ENCODE data around the gene HOGA1. TPM values are rescaled to one million over a fixed set of nuclear protein-coding genes. Genes with fewer than 3 reads are reported as not detected.

The HOGA1 gene
- total and polyA plus RNA-seq, 8 donors: 0.85 to 2.2 (median 1.3) TPM

GRCh38 chr10:97571622-97572021 lies 12.6 kb upstream of the HOGA1 start:
- Histone ChIP-seq H3K9me3 (no peaks in the 10 kb centered on the region), H3K27ac (peak overlapping the region; percentile 57 to 62), H3K27me3 (no peaks in the 10 kb centered on the region), H3K4me1 (peaks cover 6 to 17% of the 10 kb centered on the region in 2 donors), H3K36me3 (peaks cover 0 to 42% of the 10 kb centered on the region in 2 donors), H3K4me3 (no peak overlapping the region)
- TF ChIP-seq, protein P1, sequence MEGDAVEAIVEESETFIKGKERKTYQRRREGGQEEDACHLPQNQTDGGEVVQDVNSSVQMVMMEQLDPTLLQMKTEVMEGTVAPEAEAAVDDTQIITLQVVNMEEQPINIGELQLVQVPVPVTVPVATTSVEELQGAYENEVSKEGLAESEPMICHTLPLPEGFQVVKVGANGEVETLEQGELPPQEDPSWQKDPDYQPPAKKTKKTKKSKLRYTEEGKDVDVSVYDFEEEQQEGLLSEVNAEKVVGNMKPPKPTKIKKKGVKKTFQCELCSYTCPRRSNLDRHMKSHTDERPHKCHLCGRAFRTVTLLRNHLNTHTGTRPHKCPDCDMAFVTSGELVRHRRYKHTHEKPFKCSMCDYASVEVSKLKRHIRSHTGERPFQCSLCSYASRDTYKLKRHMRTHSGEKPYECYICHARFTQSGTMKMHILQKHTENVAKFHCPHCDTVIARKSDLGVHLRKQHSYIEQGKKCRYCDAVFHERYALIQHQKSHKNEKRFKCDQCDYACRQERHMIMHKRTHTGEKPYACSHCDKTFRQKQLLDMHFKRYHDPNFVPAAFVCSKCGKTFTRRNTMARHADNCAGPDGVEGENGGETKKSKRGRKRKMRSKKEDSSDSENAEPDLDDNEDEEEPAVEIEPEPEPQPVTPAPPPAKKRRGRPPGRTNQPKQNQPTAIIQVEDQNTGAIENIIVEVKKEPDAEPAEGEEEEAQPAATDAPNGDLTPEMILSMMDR (IDR thresholded peaks at IDR 0.05): no peak
- ATAC-seq: peak; percentile 64
- peak in 1 of 4 donors; percentile 38 for DNase-seq
- intact Hi-C loops (cut with DNase I): no loop called here

GRCh38 chr10:97572214-97572989 lies 11.8 kb upstream of the HOGA1 start, which contains the start of gene ANKRD2:
Gene ANKRD2 (plus strand): TSS chr10:97572779. CDS start chr10:97572789, 10 bp downstream.
- TF ChIP-seq, protein P1 (IDR thresholded peaks at IDR 0.05): peak; percentile 73 to 84
- H3K27ac ChIP-seq: peak within 1 kb of the TSS; percentile 57 to 62
- H3K4me3 ChIP-seq: no peak within 1 kb of the TSS
- H3K4me1 ChIP-seq: peaks cover 6 to 17% of the 10 kb centered on the region in 2 donors
- H3K9me3 ChIP-seq: no peaks in the 10 kb centered on the region
- intact Hi-C loops (cut with DNase I): no loop called here
- H3K27me3 ChIP-seq: no peaks in the 10 kb centered on the region
- H3K36me3 ChIP-seq: peaks cover 0 to 42% of the 10 kb centered on the region in 2 donors
- peak; percentile 34 to 85 (median 74) for DNase-seq
- ATAC-seq: peak; percentile 79

- TF ChIP-seq, protein P1 (IDR thresholded peaks at IDR 0.05): no peak
- H3K4me1 ChIP-seq: peaks cover 6 to 17% of the 10 kb centered on the region in 2 donors
- peaks cover 0 to 39% of the 10 kb centered on the region in 2 donors for H3K36me3 ChIP-seq
- intact Hi-C loops (cut with DNase I): no loop called here
- no peaks in the 10 kb centered on the region for H3K9me3 ChIP-seq
- DNase-seq: no peak
- no peak overlapping the region for H3K27ac ChIP-seq
- H3K4me3 ChIP-seq: no peak overlapping the region
- no peak for ATAC-seq
- peaks cover 0 to 3% of the 10 kb centered on the region in 2 donors for H3K27me3 ChIP-seq
Measured at GRCh38 chr10:97573021-97573420, 11.2 kb upstream of the HOGA1 start.

DNA sequence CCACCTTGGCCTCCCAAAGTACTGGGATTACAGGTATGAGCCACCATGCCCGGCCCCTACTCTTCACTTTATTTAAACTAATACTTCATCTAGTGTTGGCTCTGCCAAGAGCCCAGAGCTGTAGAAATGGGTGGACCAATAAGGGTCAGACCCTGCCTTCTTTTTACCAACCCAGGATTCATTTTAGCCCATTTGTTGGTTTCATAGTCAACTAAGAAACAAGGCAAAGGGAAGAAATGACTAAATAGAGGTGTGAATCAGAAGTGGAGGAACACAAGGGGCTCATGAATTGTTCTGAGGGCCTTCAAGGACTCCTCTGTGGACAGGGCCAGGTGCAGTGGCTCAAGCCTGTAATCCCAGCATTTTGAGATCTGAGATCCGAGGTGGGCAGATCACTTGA lies 10.5 kb upstream of the HOGA1 start:
- TF ChIP-seq, protein P1 (IDR thresholded peaks at IDR 0.05): no peak
- H3K9me3 ChIP-seq: no peaks in the 10 kb centered on the region
- intact Hi-C loops (cut with DNase I): no loop called here
- H3K27me3 ChIP-seq: peaks cover 0 to 9% of the 10 kb centered on the region in 2 donors
- H3K4me3 ChIP-seq: no peak overlapping the region
- H3K36me3 ChIP-seq: peaks cover 0 to 32% of the 10 kb centered on the region in 2 donors
- H3K27ac ChIP-seq: no peak overlapping the region
- DNase-seq: no peak
- ATAC-seq: no peak
- H3K4me1 ChIP-seq: peaks cover 6 to 17% of the 10 kb centered on the region in 2 donors

GRCh38 chr10:97574374-97575126 lies 9.6 kb upstream of the HOGA1 start:
- TF ChIP-seq, protein P1 (IDR thresholded peaks at IDR 0.05): no peak
- peaks cover 6 to 17% of the 10 kb centered on the region in 2 donors for H3K4me1 ChIP-seq
- intact Hi-C loops (cut with DNase I): no loop called here
- peaks cover 0 to 24% of the 10 kb centered on the region in 2 donors for H3K36me3 ChIP-seq
- H3K9me3 ChIP-seq: no peaks in the 10 kb centered on the region
- peak; percentile 70 for ATAC-seq
- peaks cover 0 to 13% of the 10 kb centered on the region in 2 donors for H3K27me3 ChIP-seq
- H3K4me3 ChIP-seq: no peak overlapping the region
- H3K27ac ChIP-seq: no peak overlapping the region
- peak in 2 of 4 donors; percentile 49 to 73 for DNase-seq

Data from left lung (tissue), 10 donors.